Measurements from ENCODE around the gene MAVS.

Gene MAVS

GRCh38 chr20:3922223-3922982 lies 75.8 kb downstream of the MAVS start:
- TF ChIP-seq ISL1 (CRISPR knock-in tag; IDR thresholded peaks at IDR 0.05) (no peak), ZNF565 (CRISPR knock-in tag; conservative IDR thresholded peaks at IDR 0.05; ENCODE audit: low read depth) (no peak), TCF4 (CRISPR knock-in tag; IDR thresholded peaks at IDR 0.05; ENCODE audit: borderline replicate concordance) (no peak), TOX (CRISPR knock-in tag; IDR thresholded peaks at IDR 0.05; ENCODE audit: borderline replicate concordance) (no peak)
- no peak for ATAC-seq

DNA sequence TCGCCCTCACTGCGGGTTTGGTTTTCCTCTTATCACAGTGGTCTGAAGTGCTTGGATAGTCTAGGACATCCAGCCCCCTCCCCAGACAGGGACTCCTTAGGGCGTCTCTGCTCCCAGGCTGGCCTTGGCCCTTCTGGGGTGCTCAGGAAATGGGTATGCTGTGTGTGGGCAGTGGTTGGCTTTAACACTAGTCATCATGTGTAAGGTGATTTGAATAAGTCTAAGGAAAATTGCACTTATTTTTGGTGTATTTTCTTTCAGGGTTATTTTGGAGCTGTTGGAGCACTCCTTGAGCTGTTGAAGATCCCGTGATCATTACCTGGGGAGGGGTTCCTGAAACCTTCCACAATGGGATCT lies 76.3 kb downstream of the MAVS start:
- no peak for TF ChIP-seq TOX (CRISPR knock-in tag; IDR thresholded peaks at IDR 0.05; ENCODE audit: borderline replicate concordance)
- no peak for TF ChIP-seq CSDC2 (CRISPR knock-in tag; IDR thresholded peaks at IDR 0.05)
- no peak for TF ChIP-seq ZNF565 (CRISPR knock-in tag; conservative IDR thresholded peaks at IDR 0.05; ENCODE audit: low read depth)
- no peak for TF ChIP-seq PPARA (CRISPR knock-in tag; IDR thresholded peaks at IDR 0.05; ENCODE audit: borderline replicate concordance)
- TF ChIP-seq ARNTL (CRISPR knock-in tag; IDR thresholded peaks at IDR 0.05; ENCODE audit: borderline replicate concordance, low read depth), result no peak
- no peak for TF ChIP-seq ZC3H10 (CRISPR knock-in tag; IDR thresholded peaks at IDR 0.05)
- TF ChIP-seq ZFP3 (CRISPR knock-in tag; IDR thresholded peaks at IDR 0.05), result no peak
- no peak for TF ChIP-seq CREB5 (CRISPR knock-in tag; IDR thresholded peaks at IDR 0.05; ENCODE audit: low read depth)
- no peak for TF ChIP-seq ZNF70 (CRISPR knock-in tag; IDR thresholded peaks at IDR 0.05)
- TF ChIP-seq POU6F1 (CRISPR knock-in tag; IDR thresholded peaks at IDR 0.05; ENCODE audit: borderline replicate concordance, low read depth), result no peak
- no peak for TF ChIP-seq TCF4 (CRISPR knock-in tag; IDR thresholded peaks at IDR 0.05; ENCODE audit: borderline replicate concordance)
- no peak for TF ChIP-seq BACH2 (CRISPR knock-in tag; IDR thresholded peaks at IDR 0.05; ENCODE audit: borderline replicate concordance)
- no peak for TF ChIP-seq OSR1 (CRISPR knock-in tag; IDR thresholded peaks at IDR 0.05)
- TF ChIP-seq SNAI2 (CRISPR knock-in tag; IDR thresholded peaks at IDR 0.05), result no peak
- no peak for TF ChIP-seq GLIS3 (CRISPR knock-in tag; IDR thresholded peaks at IDR 0.05)

GRCh38 chr20:3923818-3924217 lies 77.2 kb downstream of the MAVS start:
- ATAC-seq, result no peak
- TF ChIP-seq ZFP3 (CRISPR knock-in tag; IDR thresholded peaks at IDR 0.05), result no peak
- TF ChIP-seq POU6F1 (CRISPR knock-in tag; IDR thresholded peaks at IDR 0.05; ENCODE audit: borderline replicate concordance, low read depth), result no peak
- no peak for TF ChIP-seq ZC3H10 (CRISPR knock-in tag; IDR thresholded peaks at IDR 0.05)
- TF ChIP-seq TSHZ2 (CRISPR knock-in tag; IDR thresholded peaks at IDR 0.05), result no peak
- TF ChIP-seq PPARA (CRISPR knock-in tag; IDR thresholded peaks at IDR 0.05; ENCODE audit: borderline replicate concordance), result no peak
- no peak for TF ChIP-seq RARB (CRISPR knock-in tag; IDR thresholded peaks at IDR 0.05)
- no peak for TF ChIP-seq ZNF70 (CRISPR knock-in tag; IDR thresholded peaks at IDR 0.05)
- no peak for TF ChIP-seq OSR1 (CRISPR knock-in tag; IDR thresholded peaks at IDR 0.05)
- no peak for TF ChIP-seq BACH2 (CRISPR knock-in tag; IDR thresholded peaks at IDR 0.05; ENCODE audit: borderline replicate concordance)
- no peak for TF ChIP-seq PATZ1 (CRISPR knock-in tag; IDR thresholded peaks at IDR 0.05; ENCODE audit: borderline replicate concordance)
- TF ChIP-seq GLIS3 (CRISPR knock-in tag; IDR thresholded peaks at IDR 0.05), result no peak
- no peak for TF ChIP-seq CSRNP3 (CRISPR knock-in tag; IDR thresholded peaks at IDR 0.05)
- TF ChIP-seq ZFP30 (CRISPR knock-in tag; IDR thresholded peaks at IDR 0.05), result no peak

More for the DNA sequence above, 76.3 kb downstream of the MAVS start:
- no peak for ATAC-seq
